ENCODE data around the gene CKM. TPM values are rescaled to one million over a fixed set of nuclear protein-coding genes. Genes with fewer than 3 reads are reported as not detected.
"Not testable (repeated sequence)": the region's sequence is repeated elsewhere in the genome, so short reads cannot be mapped to it uniquely, and the experiment has no call there.

CKM gene
- polyA plus RNA-seq, 1 donor: 0.38 TPM

DNA sequence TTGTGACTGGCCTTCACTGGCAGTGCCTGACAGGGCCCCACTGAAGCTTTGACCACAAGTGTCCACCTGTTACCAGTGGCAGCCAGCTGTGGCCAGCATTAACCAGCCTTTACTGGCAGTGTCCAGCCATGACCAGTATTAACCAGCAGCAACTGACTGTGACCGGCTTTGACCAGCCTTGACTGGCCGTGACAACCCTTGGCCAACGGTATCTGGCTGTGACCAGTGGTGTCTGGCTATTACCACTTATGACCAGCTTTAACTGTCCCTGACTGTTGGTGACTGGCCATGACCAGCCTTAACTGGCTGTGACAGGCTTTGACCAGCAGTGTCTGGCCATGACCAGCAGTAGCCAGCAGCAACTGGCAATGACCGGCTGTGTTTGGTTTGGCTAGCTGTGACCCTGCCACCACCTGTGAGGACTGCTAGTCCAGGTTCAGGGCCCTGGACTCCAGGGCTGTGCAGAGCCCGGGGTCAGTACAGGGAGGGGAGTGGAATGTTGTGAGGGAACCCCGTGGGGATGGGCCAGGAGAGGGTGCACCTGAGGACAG, 32.2 kb downstream of the CKM start:
- DNase-seq: no peak

DNA sequence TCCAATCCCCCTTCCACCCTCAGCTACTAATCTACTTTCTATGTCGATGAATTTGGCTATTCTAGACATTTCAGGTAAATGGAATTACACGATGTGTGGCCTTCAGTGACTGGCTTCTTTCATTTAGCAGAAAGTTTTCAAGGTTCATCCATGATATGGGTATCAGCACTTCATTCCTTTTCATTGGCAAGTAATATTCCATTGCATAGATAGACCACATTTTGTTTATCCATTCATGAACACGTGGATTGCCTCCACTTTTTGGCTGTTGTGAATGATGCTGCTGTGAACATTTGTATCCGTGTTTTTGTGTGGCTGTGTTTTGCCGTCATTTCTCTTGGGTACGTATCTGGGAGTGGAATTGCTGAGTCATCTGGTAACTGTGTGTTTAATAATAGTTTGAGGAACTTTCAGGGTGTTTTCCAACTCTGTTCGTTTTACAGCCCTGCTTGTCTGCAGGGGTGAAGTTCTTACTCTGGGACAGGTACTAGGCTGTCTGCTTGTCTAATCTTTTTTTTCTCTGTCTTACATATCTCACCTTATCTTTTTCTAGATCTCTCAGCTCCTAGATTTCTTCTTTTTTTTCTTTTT, 39.1 kb downstream of the CKM start:
- no peak for DNase-seq

DNA sequence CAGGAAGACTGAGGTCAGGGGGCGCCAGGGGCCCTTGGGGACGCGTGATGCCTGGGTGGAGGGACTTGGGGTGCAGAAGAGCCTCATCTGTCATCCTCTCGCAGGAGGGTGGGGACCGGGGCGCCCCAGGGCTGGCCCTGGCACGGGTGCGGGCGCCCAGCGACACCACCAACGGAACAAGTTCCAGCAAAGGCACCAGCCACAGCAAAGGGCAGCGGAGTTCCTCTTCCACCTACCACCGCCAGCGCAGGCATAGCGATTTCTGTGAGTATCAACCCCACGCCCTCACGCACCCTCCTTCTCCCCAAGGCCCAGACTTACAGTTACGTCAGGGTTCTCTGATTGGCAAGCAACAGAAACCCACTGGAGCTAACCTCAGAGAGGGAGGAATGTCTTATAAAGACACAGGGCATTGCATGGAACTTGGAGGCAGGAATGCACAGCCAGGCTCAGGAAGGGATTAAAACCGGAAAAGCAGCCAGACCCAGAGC, 42.2 kb downstream of the CKM start:
- DNase-seq: no peak

DNA sequence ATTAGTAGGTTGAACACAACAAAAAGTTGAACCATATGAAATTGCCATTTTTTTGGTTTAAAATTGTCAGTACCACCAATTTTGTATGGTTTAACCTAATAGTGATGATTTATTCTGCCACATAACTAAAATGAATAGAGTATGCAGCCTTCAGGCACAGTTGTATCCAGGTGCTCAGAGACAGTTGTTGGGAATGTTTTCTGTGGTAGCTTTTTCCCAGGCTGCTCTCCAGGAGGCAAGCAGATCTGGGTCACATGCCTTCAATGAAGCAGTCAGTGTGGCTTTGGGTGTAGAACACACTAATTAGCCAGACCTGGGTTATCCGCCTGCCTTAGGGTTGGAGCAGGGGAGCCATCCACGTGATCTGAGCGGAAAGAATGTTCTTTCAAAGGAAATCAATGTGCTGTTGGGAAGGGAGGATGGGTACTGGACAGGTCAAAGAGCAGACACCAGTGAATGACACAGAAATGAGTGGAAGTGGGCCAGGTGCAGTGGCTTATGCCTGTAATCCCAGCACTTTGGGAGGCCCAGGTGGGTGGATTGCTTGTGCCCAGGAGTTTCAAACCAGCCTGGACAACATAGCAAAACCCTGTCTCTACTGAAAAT, 43.0 kb downstream of the CKM start:
- no peak for DNase-seq

DNA sequence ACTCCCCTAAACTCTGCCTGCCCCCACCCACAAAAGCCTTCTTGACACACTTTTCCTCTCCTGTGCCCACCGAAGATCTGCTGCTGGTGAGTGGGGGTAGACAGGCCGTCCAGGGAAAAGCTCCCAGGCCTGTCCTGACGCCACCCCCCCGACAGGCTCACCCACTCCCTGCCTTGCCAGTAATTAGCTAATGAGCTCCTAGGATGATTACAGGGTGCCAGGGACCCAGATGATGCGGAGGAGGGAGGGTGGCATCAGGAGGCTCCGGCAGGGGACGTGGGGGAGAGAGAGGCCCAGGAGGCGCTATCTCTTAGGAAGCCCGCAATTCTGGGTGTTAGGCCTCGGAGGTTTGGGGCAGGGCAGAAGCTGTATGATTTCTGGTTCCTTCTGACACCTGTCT, 44.6 kb downstream of the CKM start:
- no peak for DNase-seq

- no peak for DNase-seq
Observed at GRCh38 chr19:45276284-45276687, 46.4 kb downstream of the CKM start.

- no peak for DNase-seq
Observed at GRCh38 chr19:45275370-45275971, 47.2 kb downstream of the CKM start.

- DNase-seq: no peak
Observed at GRCh38 chr19:45273521-45273855, 49.2 kb downstream of the CKM start.

- DNase-seq: no peak
Observed at GRCh38 chr19:45271735-45272108, 51.0 kb downstream of the CKM start.

DNA sequence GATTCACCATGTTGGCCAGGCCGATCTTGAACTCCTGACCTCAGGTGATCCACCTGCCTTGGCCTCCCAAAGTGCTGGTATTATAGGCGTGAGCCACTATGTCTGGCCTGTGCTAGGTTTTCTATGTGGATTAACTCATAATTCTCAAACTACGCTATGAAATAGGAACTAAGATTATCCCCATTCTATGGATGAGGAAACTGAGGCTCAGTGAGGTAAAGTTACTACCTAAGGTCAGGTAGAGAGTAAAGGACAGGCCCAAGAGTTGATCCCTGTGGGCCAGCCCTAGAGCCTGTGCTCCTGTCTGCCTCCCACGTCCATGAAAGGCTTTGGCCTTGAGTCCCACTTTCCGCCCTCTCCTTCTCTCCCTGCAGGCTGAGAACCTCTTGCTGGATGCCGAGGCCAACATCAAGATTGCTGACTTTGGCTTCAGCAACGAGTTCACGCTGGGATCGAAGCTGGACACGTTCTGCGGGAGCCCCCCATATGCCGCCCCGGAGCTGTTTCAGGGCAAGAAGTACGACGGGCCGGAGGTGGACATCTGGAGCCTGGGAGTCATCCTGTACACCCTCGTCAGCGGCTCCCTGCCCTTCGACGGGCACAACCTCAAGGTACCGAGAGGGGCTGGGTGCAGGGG, 51.5 kb downstream of the CKM start:
- no peak for DNase-seq

GRCh38 chr19:45269939-45270338, 52.7 kb downstream of the CKM start:
- not testable (repeated sequence) for DNase-seq

DNA sequence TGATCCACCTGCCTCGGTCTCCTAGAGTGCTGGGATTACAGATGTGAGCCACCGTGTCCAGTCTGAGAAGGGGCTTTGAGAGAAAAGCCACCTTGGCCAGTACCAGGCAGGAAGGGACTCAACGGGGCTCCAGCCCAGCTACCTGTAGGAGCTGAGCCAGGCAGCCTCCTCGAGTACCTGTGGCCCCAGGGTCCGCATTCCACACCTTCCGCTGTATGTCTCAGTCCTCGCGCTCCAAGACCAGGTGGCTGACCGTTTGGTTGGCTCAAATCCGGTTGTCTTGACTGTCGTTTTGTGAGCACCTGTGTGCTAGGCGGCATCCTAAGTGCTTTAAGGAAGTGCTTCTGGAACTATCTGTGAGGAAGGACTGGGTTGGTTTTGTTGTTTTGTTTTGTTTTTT, 55.4 kb downstream of the CKM start:
- DNase-seq: no peak

DNA sequence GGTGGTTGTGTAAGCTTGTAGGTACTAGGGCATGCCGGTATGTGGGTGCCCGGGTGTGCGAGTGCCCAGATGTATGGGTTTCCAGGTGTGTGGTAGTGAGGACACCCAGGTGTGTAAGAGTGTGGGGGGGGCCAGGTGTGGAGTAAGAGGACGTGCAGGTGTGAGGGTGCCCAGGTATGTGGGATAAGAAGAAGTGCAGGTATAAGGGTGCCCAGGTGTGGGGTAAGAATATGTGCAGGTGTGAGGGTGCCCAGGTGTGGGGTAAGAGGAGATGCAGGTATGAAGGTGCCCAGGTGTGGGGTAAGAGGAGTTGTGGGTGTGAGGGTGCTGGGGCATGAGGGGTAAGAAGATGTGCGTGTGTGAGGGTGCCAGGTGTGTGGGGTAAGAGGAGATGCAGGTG, 57.3 kb downstream of the CKM start:
- DNase-seq: no peak

DNA sequence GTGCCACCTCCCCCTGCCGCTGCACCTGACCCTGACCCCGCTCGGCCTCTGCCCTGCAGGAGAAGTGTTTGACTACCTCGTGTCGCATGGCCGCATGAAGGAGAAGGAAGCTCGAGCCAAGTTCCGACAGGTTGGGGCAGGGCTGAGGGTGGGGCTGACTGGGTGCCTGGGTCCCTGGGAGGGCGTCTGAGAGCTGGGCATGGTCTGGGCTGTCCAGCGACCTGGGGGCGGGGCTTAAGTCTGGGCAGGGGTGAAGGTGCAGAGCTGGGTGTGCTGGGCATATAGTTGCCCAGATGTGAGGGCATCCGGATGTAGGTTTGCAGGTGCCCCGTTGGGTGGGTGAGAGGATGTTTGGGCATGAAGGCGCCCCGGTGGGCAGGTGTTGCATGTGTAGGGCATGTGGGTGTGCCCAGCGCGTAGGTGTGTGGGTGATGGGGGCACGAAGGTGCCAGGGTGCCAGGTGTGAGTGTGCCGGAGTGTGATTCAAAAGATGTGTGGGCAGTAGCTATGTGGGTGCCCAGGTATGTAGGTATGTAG, 57.8 kb downstream of the CKM start:
- no peak for DNase-seq

DNA sequence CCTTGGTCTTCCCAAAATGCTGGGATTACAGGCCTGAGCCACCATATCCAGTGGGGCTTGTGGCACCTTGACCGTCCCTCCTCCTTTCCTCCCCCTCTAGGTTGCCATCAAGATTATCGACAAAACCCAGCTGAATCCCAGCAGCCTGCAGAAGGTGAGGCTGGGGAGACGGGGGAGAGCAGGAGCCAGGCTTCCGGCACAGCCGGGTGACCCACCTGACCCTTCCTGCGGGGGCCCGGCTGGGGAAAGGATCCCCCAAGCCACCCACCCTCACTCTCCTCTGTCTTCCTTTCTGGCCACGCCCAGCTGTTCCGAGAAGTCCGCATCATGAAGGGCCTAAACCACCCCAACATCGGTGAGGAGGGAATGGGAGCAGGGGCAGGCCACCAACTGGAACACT, 59.7 kb downstream of the CKM start:
- no peak for DNase-seq

DNA sequence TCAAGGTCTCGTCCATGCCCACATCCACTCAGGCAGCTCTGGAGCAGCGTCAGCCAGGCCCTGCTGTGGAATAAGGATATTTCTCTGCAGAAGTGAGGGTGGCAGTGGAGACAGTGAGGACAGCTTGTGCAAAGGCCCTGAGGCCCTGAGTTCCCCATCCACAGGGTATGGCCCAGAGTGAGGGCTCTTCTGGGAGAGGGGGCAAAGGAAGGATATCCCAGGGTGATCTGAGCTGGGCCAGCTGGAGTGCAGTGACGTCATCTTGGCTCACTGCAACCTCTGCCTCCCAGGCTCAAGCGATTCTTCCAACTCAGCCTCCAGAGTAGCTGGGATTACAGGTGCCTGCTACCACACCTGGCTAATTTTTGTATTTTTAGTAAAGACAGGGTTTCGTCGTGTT, 60.1 kb downstream of the CKM start:
- DNase-seq: no peak

- no peak for DNase-seq
Observed at GRCh38 chr19:45258862-45259261, 63.8 kb downstream of the CKM start.

- no peak for DNase-seq
Observed at GRCh38 chr19:45256836-45257235, 65.8 kb downstream of the CKM start.

Other genes with a start within 250 kb of the CKM start
- 0.98 TPM for gene ZNF296, start 246.4 kb downstream of the CKM start, polyA plus RNA-seq (ENCODE audit: insufficient read length)
- 22.5 TPM for gene GEMIN7, start 243.6 kb downstream of the CKM start, polyA plus RNA-seq (ENCODE audit: insufficient read length)
- gene PPP1R37, start 229.7 kb downstream of the CKM start, polyA plus RNA-seq (ENCODE audit: insufficient read length): 23.6 TPM
- 0.17 TPM for gene NKPD1, start 161.9 kb downstream of the CKM start, polyA plus RNA-seq (ENCODE audit: insufficient read length)
- 24.5 TPM for gene TRAPPC6A, start 144.6 kb downstream of the CKM start, polyA plus RNA-seq (ENCODE audit: insufficient read length)
- gene BLOC1S3, start 144.1 kb downstream of the CKM start, polyA plus RNA-seq (ENCODE audit: insufficient read length): 9.4 TPM
- gene EXOC3L2, start 77.5 kb downstream of the CKM start, polyA plus RNA-seq (ENCODE audit: insufficient read length): 5.1 TPM
- 41.7 TPM for gene MARK4, start 71.6 kb downstream of the CKM start, polyA plus RNA-seq (ENCODE audit: insufficient read length)
- 1.7 TPM for gene KLC3, start 17.9 kb upstream of the CKM start, polyA plus RNA-seq (ENCODE audit: insufficient read length)
- gene ERCC2, start 47.7 kb upstream of the CKM start, polyA plus RNA-seq (ENCODE audit: insufficient read length): 38.0 TPM
- 9.1 TPM for gene PPP1R13L, start 82.2 kb upstream of the CKM start, polyA plus RNA-seq (ENCODE audit: insufficient read length)
- 3.3 TPM for gene POLR1G, start 83.8 kb upstream of the CKM start, polyA plus RNA-seq (ENCODE audit: insufficient read length)
- 73.9 TPM for gene ERCC1, start 101.0 kb upstream of the CKM start, polyA plus RNA-seq (ENCODE audit: insufficient read length)
- 95.9 TPM for gene FOSB, start 145.1 kb upstream of the CKM start, polyA plus RNA-seq (ENCODE audit: insufficient read length)
- gene RTN2, start 174.2 kb upstream of the CKM start, polyA plus RNA-seq (ENCODE audit: insufficient read length): 8.1 TPM
- 0.27 TPM for gene PPM1N, start 175.6 kb upstream of the CKM start, polyA plus RNA-seq (ENCODE audit: insufficient read length)
- 49.3 TPM for gene VASP, start 184.6 kb upstream of the CKM start, polyA plus RNA-seq (ENCODE audit: insufficient read length)

Measured in left kidney (tissue), 2 donors.